ENCODE data around the gene LRRC75A. TPM values are rescaled to one million over a fixed set of nuclear protein-coding genes. Genes with fewer than 3 reads are reported as not detected.

LRRC75A gene
- total and polyA plus RNA-seq, 2 donors (not counting 1 experiment from before 2014, with no cell fraction given), result 2.0 to 3.4 TPM

DNA sequence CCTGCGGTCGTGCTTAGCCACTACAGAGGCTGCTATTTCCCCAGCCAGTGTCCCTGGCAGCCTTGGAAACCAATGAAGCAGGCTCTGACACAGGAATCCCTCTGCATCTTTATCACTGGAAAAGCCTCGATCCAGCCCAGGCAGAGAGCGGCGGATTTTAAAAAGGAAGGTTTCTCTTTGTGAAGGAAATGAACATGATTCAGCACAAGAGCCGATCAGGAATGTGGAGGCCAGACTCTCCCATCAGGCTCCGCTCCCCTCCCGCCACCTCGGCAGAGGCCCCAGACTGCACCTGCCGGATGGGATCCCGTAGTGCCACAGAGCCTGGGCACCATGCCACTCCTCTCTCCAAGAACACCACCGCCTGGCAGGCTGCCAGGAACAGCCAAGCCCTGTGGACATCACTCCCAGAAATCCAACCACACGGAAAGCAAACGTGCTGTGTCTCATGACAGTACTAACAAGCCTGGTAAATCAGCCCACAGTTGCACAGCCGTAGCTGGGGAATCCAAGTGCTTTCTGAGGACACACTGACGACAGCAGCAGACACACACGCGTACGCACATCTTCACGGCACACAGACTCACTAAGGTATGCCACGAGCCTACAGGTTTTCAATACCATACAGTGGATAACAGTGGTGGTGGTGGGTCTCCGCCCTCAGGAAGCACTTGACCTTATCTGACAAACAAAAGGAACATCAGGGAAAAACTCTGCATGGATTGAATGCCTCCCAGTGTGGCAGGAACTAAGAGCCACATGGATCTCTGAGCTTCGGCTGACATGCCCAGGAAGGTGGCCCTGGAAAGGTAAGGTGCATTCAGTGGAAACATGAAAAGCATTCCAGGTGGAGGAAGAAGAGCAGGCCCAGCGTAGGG is 5.4 kb downstream of the LRRC75A start:
- Mint-ChIP-seq H3K4me1 (peaks cover 6% of the 10 kb centered on the region), H3K27me3 (peaks cover 4% of the 10 kb centered on the region), H3K9me3 (ENCODE audit: insufficient read depth) (no peaks in the 10 kb centered on the region), H3K4me3 (no peak overlapping the region), H3K27ac (no peak overlapping the region)
- intact Hi-C loops (cut with micrococcal nuclease), result no loop called here
- Histone ChIP-seq H3K27ac (ENCODE audit: low read length in 2 of 2) (no peak overlapping the region), H3K36me3 (replicated peaks in 1 of 2; ENCODE audit: control extremely low read depth in 1 of 2, control insufficient read depth in 1 of 2, extremely low read depth in 1 of 2, insufficient read depth in 2 of 2, low read length in 1 of 2) (no peaks in the 10 kb centered on the region), H3K9me3 (ENCODE audit: control extremely low read depth in 1 of 3, control insufficient read depth in 2 of 3, insufficient read depth in 1 of 3, low read length in 2 of 3) (no peaks in the 10 kb centered on the region), H3K4me3 (ENCODE audit: control extremely low read depth in 1 of 5, extremely low read depth in 1 of 5, insufficient read depth in 1 of 5, low read depth in 2 of 5, low read length in 4 of 5) (no peak overlapping the region), H3K79me2 (ENCODE audit: control insufficient read depth, insufficient read depth, low read length) (peaks cover 3% of the 10 kb centered on the region), H3K9ac (ENCODE audit: low read length) (no peak overlapping the region), H3K27me3 (replicated peaks in 1 of 4; ENCODE audit: control extremely low read depth in 1 of 4, control insufficient read depth in 3 of 4, insufficient read depth in 4 of 4, low read length in 3 of 4) (peaks cover 0 to 13% (median 2%) of the 10 kb centered on the region in 4 experiments), H3K4me2 (replicated peaks; ENCODE audit: low read depth, low read length, poor library complexity, severe bottlenecking) (no peak overlapping the region), H4K20me1 (ENCODE audit: control insufficient read depth, insufficient read depth, low read length, poor library complexity, severe bottlenecking) (no peaks in the 10 kb centered on the region), H3K4me1 (ENCODE audit: control insufficient read depth in 2 of 2, insufficient read depth in 2 of 2, low read length in 2 of 2) (peaks cover 7 to 8% of the 10 kb centered on the region in 2 donors), H2AFZ (ENCODE audit: insufficient read depth, low read depth, low read length, poor library complexity, severe bottlenecking) (no peak overlapping the region)
- ATAC-seq (ENCODE audit: low read depth) (no peak), DNase-seq (no peak)
- 67% methylated on average over 18 of the region's 24 CpGs for WGBS (ENCODE audit: insufficient coverage)
- ChIA-PET CTCF (no interaction called here), POLR2A (no interaction called here)
- TF ChIP-seq, protein P1, sequence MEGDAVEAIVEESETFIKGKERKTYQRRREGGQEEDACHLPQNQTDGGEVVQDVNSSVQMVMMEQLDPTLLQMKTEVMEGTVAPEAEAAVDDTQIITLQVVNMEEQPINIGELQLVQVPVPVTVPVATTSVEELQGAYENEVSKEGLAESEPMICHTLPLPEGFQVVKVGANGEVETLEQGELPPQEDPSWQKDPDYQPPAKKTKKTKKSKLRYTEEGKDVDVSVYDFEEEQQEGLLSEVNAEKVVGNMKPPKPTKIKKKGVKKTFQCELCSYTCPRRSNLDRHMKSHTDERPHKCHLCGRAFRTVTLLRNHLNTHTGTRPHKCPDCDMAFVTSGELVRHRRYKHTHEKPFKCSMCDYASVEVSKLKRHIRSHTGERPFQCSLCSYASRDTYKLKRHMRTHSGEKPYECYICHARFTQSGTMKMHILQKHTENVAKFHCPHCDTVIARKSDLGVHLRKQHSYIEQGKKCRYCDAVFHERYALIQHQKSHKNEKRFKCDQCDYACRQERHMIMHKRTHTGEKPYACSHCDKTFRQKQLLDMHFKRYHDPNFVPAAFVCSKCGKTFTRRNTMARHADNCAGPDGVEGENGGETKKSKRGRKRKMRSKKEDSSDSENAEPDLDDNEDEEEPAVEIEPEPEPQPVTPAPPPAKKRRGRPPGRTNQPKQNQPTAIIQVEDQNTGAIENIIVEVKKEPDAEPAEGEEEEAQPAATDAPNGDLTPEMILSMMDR (IDR thresholded peaks at IDR 0.05), result no peak
- TF ChIP-seq EZH2 (IDR thresholded peaks at IDR 0.05; ENCODE audit: borderline replicate concordance, insufficient read depth, low read depth, low read length, poor library complexity, severe bottlenecking), result no peak

All from B cell (primary cell).